ENCODE measurements around the gene MESP2. TPM values are rescaled to one million over a fixed set of nuclear protein-coding genes. Genes with fewer than 3 reads are reported as not detected.

Gene MESP2, protein sequence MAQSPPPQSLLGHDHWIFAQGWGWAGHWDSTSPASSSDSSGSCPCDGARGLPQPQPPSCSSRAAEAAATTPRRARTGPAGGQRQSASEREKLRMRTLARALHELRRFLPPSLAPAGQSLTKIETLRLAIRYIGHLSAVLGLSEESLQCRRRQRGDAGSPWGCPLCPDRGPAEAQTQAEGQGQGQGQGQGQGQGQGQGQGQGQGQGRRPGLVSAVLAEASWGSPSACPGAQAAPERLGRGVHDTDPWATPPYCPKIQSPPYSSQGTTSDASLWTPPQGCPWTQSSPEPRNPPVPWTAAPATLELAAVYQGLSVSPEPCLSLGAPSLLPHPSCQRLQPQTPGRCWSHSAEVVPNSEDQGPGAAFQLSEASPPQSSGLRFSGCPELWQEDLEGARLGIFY
- 1 to 10 TPM in 1 of 2 donors, under 1 TPM in 1; 0.22 to 1.3 TPM for total RNA-seq
- polyA plus RNA-seq (2013, experiment 1 of 2) = 0.68 TPM
- 0.54 TPM for polyA plus RNA-seq (2013, experiment 2 of 2)
- long read RNA-seq, experiment 1, partial matches to known transcripts = 0 of 3 reads
- long read RNA-seq, experiment 1, other reads (novel, unspliced or antisense) = 1 of 3 reads
- long read RNA-seq, experiment 2, partial matches to known transcripts = 0 of 4 reads
- long read RNA-seq, experiment 2, other reads (novel, unspliced or antisense) = 0 of 4 reads
- long read RNA-seq, experiment 3 = 0 reads
- long read RNA-seq, experiment 4 = 0 reads

DNA sequence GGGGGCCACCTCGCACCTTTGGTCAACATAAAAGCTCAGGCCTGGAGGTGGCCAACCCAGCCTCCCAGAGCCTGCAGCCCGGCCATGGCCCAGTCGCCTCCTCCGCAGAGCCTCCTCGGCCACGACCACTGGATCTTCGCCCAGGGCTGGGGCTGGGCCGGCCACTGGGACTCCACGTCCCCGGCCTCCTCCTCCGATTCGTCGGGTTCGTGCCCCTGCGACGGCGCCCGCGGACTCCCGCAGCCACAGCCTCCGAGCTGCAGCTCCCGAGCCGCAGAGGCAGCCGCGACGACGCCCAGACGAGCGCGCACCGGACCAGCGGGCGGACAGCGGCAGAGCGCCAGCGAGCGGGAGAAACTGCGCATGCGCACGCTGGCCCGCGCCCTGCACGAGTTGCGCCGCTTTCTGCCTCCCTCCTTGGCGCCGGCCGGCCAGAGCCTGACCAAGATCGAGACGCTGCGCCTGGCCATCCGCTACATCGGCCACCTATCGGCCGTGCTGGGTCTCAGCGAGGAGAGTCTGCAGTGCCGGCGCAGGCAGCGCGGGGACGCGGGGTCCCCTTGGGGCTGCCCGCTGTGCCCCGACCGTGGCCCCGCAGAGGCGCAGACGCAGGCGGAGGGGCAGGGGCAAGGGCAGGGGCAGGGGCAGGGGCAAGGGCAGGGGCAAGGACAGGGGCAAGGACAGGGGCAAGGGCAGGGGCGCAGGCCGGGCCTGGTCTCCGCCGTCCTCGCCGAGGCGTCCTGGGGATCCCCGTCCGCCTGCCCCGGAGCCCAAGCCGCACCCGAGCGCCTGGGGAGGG is at the start of gene MESP2:
MESP2 (plus strand) TSS at position 59 of the 799 bp plus-strand sequence; CDS start at position 85, 26 bp downstream.
- Histone ChIP-seq H3K4me3 (ENCODE audit: low read length) (no peak within 1 kb of the TSS), H3K27me3 (ENCODE audit: control insufficient read depth, insufficient read depth, low read length, poor library complexity, severe bottlenecking) (peaks cover 34% of the 10 kb centered on the region), H3K9ac (ENCODE audit: extremely low read depth, low read length, poor library complexity, severe bottlenecking) (no peak within 1 kb of the TSS), H3K4me1 (ENCODE audit: control insufficient read depth, insufficient read depth, low read length) (no peaks in the 10 kb centered on the region), H3K36me3 (ENCODE audit: control insufficient read depth, insufficient read depth, low read length) (no peaks in the 10 kb centered on the region), H3K9me3 (ENCODE audit: control insufficient read depth, low read length) (no peaks in the 10 kb centered on the region), H3K27ac (ENCODE audit: low read depth, low read length) (no peak within 1 kb of the TSS)
- H3K27me3 Mint-ChIP-seq (ENCODE audit: insufficient read depth) = peaks cover 63% of the 10 kb centered on the region
- 19 to 26% methylated on average over 35 to 82 of the region's 82 CpGs for WGBS, 2 experiments (ENCODE audit: insufficient coverage in 1 of 2, insufficient read length in 1 of 2)
- H3K9me3 Mint-ChIP-seq = no peaks in the 10 kb centered on the region
- H3K36me3 Mint-ChIP-seq (ENCODE audit: low read depth) = no peaks in the 10 kb centered on the region
- no peaks in the 10 kb centered on the region for H3K4me1 Mint-ChIP-seq
- DNase-seq = peak; percentile 97
- H3K27ac Mint-ChIP-seq = no peak within 1 kb of the TSS
- TF ChIP-seq, protein P1, sequence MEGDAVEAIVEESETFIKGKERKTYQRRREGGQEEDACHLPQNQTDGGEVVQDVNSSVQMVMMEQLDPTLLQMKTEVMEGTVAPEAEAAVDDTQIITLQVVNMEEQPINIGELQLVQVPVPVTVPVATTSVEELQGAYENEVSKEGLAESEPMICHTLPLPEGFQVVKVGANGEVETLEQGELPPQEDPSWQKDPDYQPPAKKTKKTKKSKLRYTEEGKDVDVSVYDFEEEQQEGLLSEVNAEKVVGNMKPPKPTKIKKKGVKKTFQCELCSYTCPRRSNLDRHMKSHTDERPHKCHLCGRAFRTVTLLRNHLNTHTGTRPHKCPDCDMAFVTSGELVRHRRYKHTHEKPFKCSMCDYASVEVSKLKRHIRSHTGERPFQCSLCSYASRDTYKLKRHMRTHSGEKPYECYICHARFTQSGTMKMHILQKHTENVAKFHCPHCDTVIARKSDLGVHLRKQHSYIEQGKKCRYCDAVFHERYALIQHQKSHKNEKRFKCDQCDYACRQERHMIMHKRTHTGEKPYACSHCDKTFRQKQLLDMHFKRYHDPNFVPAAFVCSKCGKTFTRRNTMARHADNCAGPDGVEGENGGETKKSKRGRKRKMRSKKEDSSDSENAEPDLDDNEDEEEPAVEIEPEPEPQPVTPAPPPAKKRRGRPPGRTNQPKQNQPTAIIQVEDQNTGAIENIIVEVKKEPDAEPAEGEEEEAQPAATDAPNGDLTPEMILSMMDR (conservative IDR thresholded peaks at IDR 0.05) = peak; percentile 77
- H3K4me3 Mint-ChIP-seq = peak within 1 kb of the TSS; percentile 37

DNA sequence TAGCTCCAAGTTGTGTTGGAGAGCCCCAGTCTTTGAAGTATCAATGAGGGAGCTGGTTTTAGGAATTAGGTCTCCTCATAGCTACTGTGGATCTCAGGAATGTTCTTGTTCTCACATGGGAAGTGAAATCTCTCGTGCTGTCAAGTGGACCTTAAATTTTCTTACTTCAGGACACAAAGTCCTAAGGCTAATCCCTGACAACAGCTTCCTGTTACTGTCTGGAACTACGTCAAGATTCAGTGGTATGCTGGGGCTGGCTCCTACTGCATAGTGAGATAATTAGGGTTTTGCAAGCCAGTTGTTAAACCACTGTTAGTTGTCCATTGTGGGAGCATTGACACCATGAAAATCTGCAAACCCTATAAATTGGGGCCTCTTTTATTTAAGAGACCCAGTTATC is 47.9 kb upstream of the MESP2 start:
- H3K27me3 Mint-ChIP-seq (ENCODE audit: insufficient read depth) = peaks cover 28% of the 10 kb centered on the region
- no peaks in the 10 kb centered on the region for H3K4me1 ChIP-seq (ENCODE audit: control insufficient read depth, insufficient read depth, low read length)
- H3K9ac ChIP-seq (ENCODE audit: extremely low read depth, low read length, poor library complexity, severe bottlenecking) = no peak overlapping the region
- no peak overlapping the region for H3K4me3 Mint-ChIP-seq
- no peak overlapping the region for H3K27ac Mint-ChIP-seq
- H3K27me3 ChIP-seq (ENCODE audit: control insufficient read depth, insufficient read depth, low read length, poor library complexity, severe bottlenecking) = peaks cover 16% of the 10 kb centered on the region
- H3K4me3 ChIP-seq (ENCODE audit: low read length) = no peak overlapping the region
- H3K9me3 Mint-ChIP-seq = peaks cover 7% of the 10 kb centered on the region
- H3K36me3 Mint-ChIP-seq (ENCODE audit: low read depth) = no peaks in the 10 kb centered on the region
- 81 to 100% methylated on average over 2 of the region's 2 CpGs for WGBS, 2 experiments (ENCODE audit: insufficient coverage in 1 of 2, insufficient read length in 1 of 2)
- no peaks in the 10 kb centered on the region for H3K36me3 ChIP-seq (ENCODE audit: control insufficient read depth, insufficient read depth, low read length)
- DNase-seq = no peak
- H3K4me1 Mint-ChIP-seq = no peaks in the 10 kb centered on the region
- peaks cover 6% of the 10 kb centered on the region for H3K9me3 ChIP-seq (ENCODE audit: control insufficient read depth, low read length)
- TF ChIP-seq, protein P1 (conservative IDR thresholded peaks at IDR 0.05) = no peak
- no peak overlapping the region for H3K27ac ChIP-seq (ENCODE audit: low read depth, low read length)

DNA sequence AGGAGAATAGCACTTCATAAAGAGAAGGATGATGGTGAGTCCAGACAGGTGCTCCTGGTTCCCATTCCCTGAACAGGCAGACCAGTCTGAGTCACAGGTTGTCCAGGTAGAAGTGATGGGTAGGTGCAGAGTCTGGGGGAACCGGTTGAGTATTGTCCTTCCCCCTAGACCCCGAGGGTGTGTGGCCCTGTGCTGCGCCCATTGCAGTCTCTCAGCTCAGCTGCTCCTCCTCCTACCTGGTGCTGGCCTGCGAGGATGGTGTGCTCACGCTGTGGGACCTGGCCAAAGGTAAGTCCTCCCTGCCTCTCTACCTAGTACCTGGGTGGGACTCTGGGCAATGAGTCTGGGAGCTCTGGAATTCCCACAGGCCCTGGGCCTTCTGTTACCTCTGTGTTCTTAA is 44.9 kb upstream of the MESP2 start:
- H3K27me3 Mint-ChIP-seq (ENCODE audit: insufficient read depth) = peaks cover 47% of the 10 kb centered on the region
- H3K9me3 ChIP-seq (ENCODE audit: control insufficient read depth, low read length) = no peaks in the 10 kb centered on the region
- no peak overlapping the region for H3K27ac Mint-ChIP-seq
- H3K27me3 ChIP-seq (ENCODE audit: control insufficient read depth, insufficient read depth, low read length, poor library complexity, severe bottlenecking) = peaks cover 35% of the 10 kb centered on the region
- no peaks in the 10 kb centered on the region for H3K36me3 Mint-ChIP-seq (ENCODE audit: low read depth)
- TF ChIP-seq, protein P1 (conservative IDR thresholded peaks at IDR 0.05) = no peak
- H3K4me1 Mint-ChIP-seq = no peaks in the 10 kb centered on the region
- no peak overlapping the region for H3K27ac ChIP-seq (ENCODE audit: low read depth, low read length)
- H3K9me3 Mint-ChIP-seq = no peaks in the 10 kb centered on the region
- H3K36me3 ChIP-seq (ENCODE audit: control insufficient read depth, insufficient read depth, low read length) = no peaks in the 10 kb centered on the region
- H3K9ac ChIP-seq (ENCODE audit: extremely low read depth, low read length, poor library complexity, severe bottlenecking) = no peak overlapping the region
- H3K4me1 ChIP-seq (ENCODE audit: control insufficient read depth, insufficient read depth, low read length) = no peaks in the 10 kb centered on the region
- H3K4me3 ChIP-seq (ENCODE audit: low read length) = no peak overlapping the region
- no peak for DNase-seq
- 90% methylated on average over 5 of the region's 5 CpGs; no CpG with 5 or more reads in 1 of the 2 experiments for WGBS, 2 experiments (ENCODE audit: insufficient coverage in 1 of 2, insufficient read length in 1 of 2)
- H3K4me3 Mint-ChIP-seq = no peak overlapping the region
